Aorta (tissue), 5 donors: Measurements from ENCODE around the gene ALKBH2. TPM values are rescaled to one million over a fixed set of nuclear protein-coding genes. Genes with fewer than 3 reads are reported as not detected.

ENCODE experiments used
- ATAC-seq: fragments of 200-7000 bp; cut with Tn5 transposase; one replicate; pipeline ENCODE4 v1.9.1; 2022; ENCODE audit warnings: moderate library complexity; ENCODE audit not compliant: low FRiP score
- DNase-seq, 2 donors: peaks; one replicate each; pipeline ENCODE4 v3.0.0-alpha.2; 2020
- H3K27ac ChIP-seq, 2 donors: one replicate each; pipeline ENCODE4 v1.5.1; 2013; ENCODE audit warnings: low read length in 2 of 2, mild to moderate bottlenecking in 2 of 2, moderate library complexity in 2 of 2, control low read depth in 1 of 2, inconsistent platforms in 1 of 2, low read depth in 1 of 2
- H3K27me3 ChIP-seq, 2 donors: one replicate each; pipeline ENCODE4 v1.6.1; 2013; ENCODE audit warnings: control low read depth in 1 of 2, low read length in 1 of 2, mild to moderate bottlenecking in 1 of 2, moderate library complexity in 1 of 2; ENCODE audit not compliant: insufficient read depth in 2 of 2, control insufficient read depth in 1 of 2
- H3K36me3 ChIP-seq, 2 donors: one replicate each; pipeline ENCODE4 v1.6.1; 2013; ENCODE audit warnings: control low read depth in 1 of 2, low read length in 1 of 2, mild to moderate bottlenecking in 1 of 2; ENCODE audit not compliant: insufficient read depth in 2 of 2, control insufficient read depth in 1 of 2
- H3K4me1 ChIP-seq, 2 donors: one replicate each; pipeline ENCODE4 v1.6.1; 2013; ENCODE audit warnings: low read length in 2 of 2, control low read depth in 1 of 2, mild to moderate bottlenecking in 1 of 2, moderate library complexity in 1 of 2; ENCODE audit not compliant: insufficient read depth in 2 of 2, control insufficient read depth in 1 of 2
- H3K4me3 ChIP-seq, 2 donors: one replicate each; pipeline ENCODE4 v1.5.1; 2013; ENCODE audit warnings: low read length in 2 of 2, control low read depth in 1 of 2, mild to moderate bottlenecking in 1 of 2
- H3K9me3 ChIP-seq: one replicate; pipeline ENCODE4 v1.6.1; 2013; ENCODE audit warnings: mild to moderate bottlenecking, low read length; ENCODE audit not compliant: control insufficient read depth
- WGBS, 2 donors: extraction: QIAGEN DNeasy Blood & Tissue Kit; methylation state at CpG; one replicate each; pipeline ENCODE4 v1.1.7; 2013; 5-methylcytosine and 5-hydroxymethylcytosine counted together
- intact Hi-C, 2 donors: fragments of 100-400 bp; cut with DNase I; formaldehyde crosslinking; loops; one replicate each; pipeline versions ENCODE4 v1.14.2 to v1.15.0; 2022
- polyA plus RNA-seq, 2 donors: library from polyadenylated mRNA; stranded (reverse); fragments of 200-250 nt; gene quantifications; one replicate each; pipeline ENCODE4 v1.2.3, GENCODE V29; 2013
- total RNA-seq, 2 donors: library from RNA; stranded (reverse); fragmentation: NEBNext Ultra II Directional; extraction: Animal tissue kit (Norgen Biotek cat#: 25700); gene quantifications; one replicate each; pipeline ENCODE4 v1.2.1, GENCODE V29; 2021
- donor health status: healthy with polysubstance abuse.
- donor health status: Bipolar disorder and iron deficiency.
- donor health status: DM: no; HTN: no; CAD: no.
- donor health status: DM: no; HTN: no; CAD: no.
- donor health status: DM: yes; HTN: yes; CAD: no.

The ALKBH2 gene
- total and polyA plus RNA-seq, 4 donors, result 11.0 to 36.3 (median 12.4) TPM

GRCh38 chr12:109069307-109070271 is 23.7 kb downstream of the ALKBH2 start:
- Histone ChIP-seq H3K9me3 (no peaks in the 10 kb centered on the region), H3K4me1 (no peaks in the 10 kb centered on the region), H3K4me3 (no peak overlapping the region), H3K36me3 (peaks cover 5 to 8% of the 10 kb centered on the region in 2 donors), H3K27ac (no peak overlapping the region), H3K27me3 (no peaks in the 10 kb centered on the region)
- no peak for DNase-seq
- ATAC-seq, result no peak
- 66 to 74% methylated on average over 17 of the region's 17 CpGs for WGBS, 2 donors
- intact Hi-C loops, result no loop called here

DNA sequence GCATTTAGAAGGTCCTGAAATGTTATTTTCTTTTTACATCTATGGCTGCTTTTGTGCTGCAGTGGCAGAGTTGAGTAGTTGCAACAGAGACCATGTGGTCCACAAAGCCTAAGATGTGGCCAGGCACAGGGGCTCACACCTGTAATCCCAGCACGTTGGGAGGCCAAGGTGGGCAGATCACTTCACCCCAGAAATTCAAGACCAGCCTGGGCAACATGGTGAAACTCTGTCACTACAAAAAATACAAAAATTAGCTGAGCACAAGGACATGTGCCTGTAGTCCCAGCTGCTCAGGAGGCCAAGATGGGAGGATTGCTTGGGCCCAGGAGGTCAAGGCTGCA is 27.4 kb downstream of the ALKBH2 start:
- H3K27ac ChIP-seq, result no peak overlapping the region
- no peaks in the 10 kb centered on the region for H3K9me3 ChIP-seq
- WGBS, 2 donors, result 75 to 81% methylated on average over 1 of the region's 1 CpG
- intact Hi-C loops, result no loop called here
- H3K27me3 ChIP-seq, result no peaks in the 10 kb centered on the region
- no peaks in the 10 kb centered on the region for H3K4me1 ChIP-seq
- no peak overlapping the region for H3K4me3 ChIP-seq
- ATAC-seq (no peak), DNase-seq (no peak)
- peaks cover 5 to 7% of the 10 kb centered on the region in 2 donors for H3K36me3 ChIP-seq

GRCh38 chr12:109065154-109065852 is 28.0 kb downstream of the ALKBH2 start:
- WGBS, 2 donors, result 89% methylated on average over 5 of the region's 5 CpGs
- intact Hi-C loops, result no loop called here
- no peaks in the 10 kb centered on the region for H3K27me3 ChIP-seq
- no peak for ATAC-seq
- H3K4me1 ChIP-seq, result no peaks in the 10 kb centered on the region
- no peaks in the 10 kb centered on the region for H3K9me3 ChIP-seq
- DNase-seq, result no peak
- no peak overlapping the region for H3K27ac ChIP-seq
- no peak overlapping the region for H3K4me3 ChIP-seq
- H3K36me3 ChIP-seq, result peaks cover 5 to 7% of the 10 kb centered on the region in 2 donors

GRCh38 chr12:109064143-109064542 is 29.1 kb downstream of the ALKBH2 start:
- H3K4me1 ChIP-seq, result no peaks in the 10 kb centered on the region
- DNase-seq (no peak), ATAC-seq (no peak)
- no peak overlapping the region for H3K27ac ChIP-seq
- no peak overlapping the region for H3K4me3 ChIP-seq
- H3K9me3 ChIP-seq, result no peaks in the 10 kb centered on the region
- H3K27me3 ChIP-seq, result no peaks in the 10 kb centered on the region
- intact Hi-C loops, result no loop called here
- peaks cover under 1 to 8% of the 10 kb centered on the region in 2 donors for H3K36me3 ChIP-seq
- 95 to 96% methylated on average over 3 of the region's 3 CpGs for WGBS, 2 donors

GRCh38 chr12:109058773-109059172 is 34.5 kb downstream of the ALKBH2 start:
- Histone ChIP-seq H3K36me3 (peaks cover 0 to 3% of the 10 kb centered on the region in 2 donors), H3K9me3 (no peaks in the 10 kb centered on the region), H3K27me3 (no peaks in the 10 kb centered on the region), H3K4me3 (no peak overlapping the region), H3K27ac (no peak overlapping the region), H3K4me1 (no peaks in the 10 kb centered on the region)
- DNase-seq, result no peak
- no peak for ATAC-seq
- WGBS, 2 donors, result 92 to 94% methylated on average over 6 of the region's 6 CpGs
- intact Hi-C loops, result no loop called here

DNA sequence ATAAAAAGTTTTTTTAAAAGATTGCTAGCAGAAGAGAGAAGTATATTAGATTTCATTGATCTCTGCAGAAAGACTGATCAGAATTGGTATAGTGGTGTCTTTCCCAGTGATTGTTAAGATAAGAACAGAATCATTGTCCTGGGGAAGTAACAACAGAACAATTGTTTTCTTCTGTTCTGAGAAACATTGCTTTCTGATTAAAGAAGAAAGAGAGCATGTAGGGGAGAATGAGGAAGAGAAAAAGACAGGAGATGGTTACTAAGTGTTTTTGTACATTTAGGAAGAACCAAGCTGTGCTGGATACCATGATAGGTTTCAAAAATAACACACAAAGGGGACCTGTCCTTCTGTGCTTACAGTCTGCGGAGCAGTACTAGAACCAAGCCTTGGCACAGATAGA is 35.9 kb downstream of the ALKBH2 start:
- intact Hi-C loops, result no loop called here
- H3K9me3 ChIP-seq, result no peaks in the 10 kb centered on the region
- H3K36me3 ChIP-seq, result peaks cover 0 to 3% of the 10 kb centered on the region in 2 donors

DNA sequence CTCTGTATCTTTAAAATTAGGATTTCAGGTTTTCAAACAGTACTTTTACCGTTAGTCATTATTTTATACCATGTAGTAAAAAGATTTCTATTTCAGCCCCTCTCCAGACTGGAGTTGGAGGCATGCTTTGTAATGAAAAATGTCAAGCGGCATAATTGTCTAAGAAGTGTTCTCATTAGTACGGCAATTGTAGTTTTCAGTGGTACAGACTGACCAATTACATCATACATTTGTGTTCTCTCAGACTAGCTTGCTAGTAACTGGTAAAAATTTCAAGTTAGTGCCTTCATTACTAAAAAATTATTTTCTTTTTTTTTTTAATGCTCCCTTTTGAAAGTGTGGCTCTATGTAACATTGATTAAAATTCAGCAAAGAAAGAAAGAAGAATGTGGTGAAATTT is 36.4 kb downstream of the ALKBH2 start:
- ATAC-seq (no peak), DNase-seq (no peak)
- Histone ChIP-seq H3K27ac (no peak overlapping the region), H3K4me3 (no peak overlapping the region), H3K36me3 (peaks cover 0 to 3% of the 10 kb centered on the region in 2 donors), H3K27me3 (no peaks in the 10 kb centered on the region), H3K9me3 (no peaks in the 10 kb centered on the region), H3K4me1 (peaks cover 0 to 4% of the 10 kb centered on the region in 2 donors)
- 81 to 82% methylated on average over 3 of the region's 3 CpGs for WGBS, 2 donors
- intact Hi-C loops, result no loop called here

More for the DNA sequence above, 35.9 kb downstream of the ALKBH2 start:
- Histone ChIP-seq H3K4me3 (no peak overlapping the region), H3K27me3 (no peaks in the 10 kb centered on the region), H3K27ac (no peak overlapping the region), H3K4me1 (peaks cover 0 to 4% of the 10 kb centered on the region in 2 donors)
- ATAC-seq (no peak), DNase-seq (no peak)
- 93 to 95% methylated on average over 1 of the region's 1 CpG for WGBS, 2 donors

- intact Hi-C loops, result loop anchor here (5.0 kb wide), 1 partner anchor 38 kb away; the partner anchor contains the start of gene ALKBH2 (in 2 of the 2)
- H3K4me3 ChIP-seq, result no peak overlapping the region
- peaks cover 0 to 3% of the 10 kb centered on the region in 2 donors for H3K36me3 ChIP-seq
- no peaks in the 10 kb centered on the region for H3K9me3 ChIP-seq
- ATAC-seq (no peak), DNase-seq (no peak)
- H3K4me1 ChIP-seq, result peaks cover 0 to 4% of the 10 kb centered on the region in 2 donors
- no peak overlapping the region for H3K27ac ChIP-seq
- H3K27me3 ChIP-seq, result no peaks in the 10 kb centered on the region
Measured at GRCh38 chr12:109054520-109054919, 38.8 kb downstream of the ALKBH2 start.
